Measurements from ENCODE around the gene FAM53C.

- TF ChIP-seq CTCF (IDR thresholded peaks at IDR 0.05): no peak
- TF ChIP-seq POLR2AphosphoS5 (IDR thresholded peaks at IDR 0.05; ENCODE audit: low read depth, low read length): no peak
- TF ChIP-seq REST (IDR thresholded peaks at IDR 0.05; ENCODE audit: insufficient read depth in 1 of 2, low read depth in 2 of 2, low read length in 1 of 2): no peak
- TF ChIP-seq SIN3A (IDR thresholded peaks at IDR 0.05; ENCODE audit: borderline replicate concordance, insufficient read depth, low read depth, low read length): no peak
- TF ChIP-seq TCF7L2 (IDR thresholded peaks at IDR 0.05; ENCODE audit: low read depth, low read length): no peak
Observed at GRCh38 chr5:138330813-138331448, 7.1 kb upstream of the FAM53C start.

Measured in Panc1 (cell line).